Sciatic nerve (tissue), 2 donors: ENCODE measurements around the gene TMEM163. TPM values are rescaled to one million over a fixed set of nuclear protein-coding genes. Genes with fewer than 3 reads are reported as not detected.

Experiments
- ATAC-seq: fragments of 200-7000 bp; cut with Tn5 transposase; one replicate; pipeline ENCODE4 v1.9.1; 2020; ENCODE audit warnings: mild to moderate bottlenecking, moderate library complexity
- DNase-seq: peaks from one replicate; pipeline ENCODE4 v3.0.0-alpha.2; 2020; ENCODE audit warnings: low spot score
- intact Hi-C: fragments of 100-400 bp; cut with DNase I; formaldehyde crosslinking; loops from one replicate; pipeline ENCODE4 v1.14.2; 2022
- total RNA-seq: library from RNA; stranded (reverse); fragmentation: NEBNext Ultra II Directional; extraction: Animal tissue kit (Norgen Biotek cat#: 25700); gene quantifications from one replicate; pipeline ENCODE4 v1.2.1, GENCODE V29; 2021
- donor health status: DM: no; HTN: no; CAD: no.
- donor health status: DM: no; HTN: no; CAD: no.

TMEM163 gene
- total RNA-seq, 1 donor from 2014 or later, result 0.45 TPM

GRCh38 chr2:134705861-134706586 is 12.8 kb downstream of the TMEM163 start:
- ATAC-seq (no peak), DNase-seq (no peak)
- intact Hi-C loops, result no loop called here

GRCh38 chr2:134704173-134704572 is 14.6 kb downstream of the TMEM163 start:
- intact Hi-C loops, result no loop called here
- DNase-seq, result no peak
- ATAC-seq, result no peak

- DNase-seq (no peak), ATAC-seq (no peak)
- intact Hi-C loops, result no loop called here
Measured at GRCh38 chr2:134703426-134703825, 15.4 kb downstream of the TMEM163 start.

GRCh38 chr2:134700730-134701129 is 18.1 kb downstream of the TMEM163 start:
- no peak for ATAC-seq
- intact Hi-C loops, result no loop called here
- DNase-seq, result no peak

- DNase-seq (no peak), ATAC-seq (no peak)
- intact Hi-C loops, result no loop called here
Measured at GRCh38 chr2:134694411-134694810, 24.4 kb downstream of the TMEM163 start.

GRCh38 chr2:134693359-134694330 is 25.2 kb downstream of the TMEM163 start:
- DNase-seq, result no peak

GRCh38 chr2:134692499-134692898 is 26.3 kb downstream of the TMEM163 start:
- ATAC-seq, result no peak
- intact Hi-C loops, result no loop called here
- no peak for DNase-seq

More at GRCh38 chr2:134693359-134694330, 25.2 kb downstream of the TMEM163 start:
- ATAC-seq, result no peak
- intact Hi-C loops, result no loop called here

GRCh38 chr2:134690629-134691215 is 28.1 kb downstream of the TMEM163 start:
- ATAC-seq (no peak), DNase-seq (no peak)
- intact Hi-C loops, result no loop called here

GRCh38 chr2:134689315-134689714 is 29.5 kb downstream of the TMEM163 start:
- ATAC-seq, result no peak
- no peak for DNase-seq
- intact Hi-C loops, result no loop called here

GRCh38 chr2:134685967-134686366 is 32.8 kb downstream of the TMEM163 start:
- no peak for DNase-seq
- intact Hi-C loops, result no loop called here
- ATAC-seq, result no peak

GRCh38 chr2:134683561-134684112 is 35.2 kb downstream of the TMEM163 start:
- ATAC-seq (no peak), DNase-seq (no peak)
- intact Hi-C loops, result no loop called here

GRCh38 chr2:134682726-134683125 is 36.1 kb downstream of the TMEM163 start:
- DNase-seq (no peak), ATAC-seq (no peak)
- intact Hi-C loops, result no loop called here

- ATAC-seq, result no peak
- intact Hi-C loops, result no loop called here
- no peak for DNase-seq
Measured at GRCh38 chr2:134681201-134681600, 37.6 kb downstream of the TMEM163 start.

GRCh38 chr2:134679745-134680144 is 39.1 kb downstream of the TMEM163 start:
- ATAC-seq (no peak), DNase-seq (no peak)
- intact Hi-C loops, result no loop called here

GRCh38 chr2:134679294-134679693 is 39.5 kb downstream of the TMEM163 start:
- intact Hi-C loops, result no loop called here
- no peak for DNase-seq
- ATAC-seq, result no peak

GRCh38 chr2:134677856-134678756 is 40.7 kb downstream of the TMEM163 start:
- DNase-seq, result no peak
- no peak for ATAC-seq
- intact Hi-C loops, result no loop called here

GRCh38 chr2:134676960-134677359 is 41.8 kb downstream of the TMEM163 start:
- ATAC-seq (no peak), DNase-seq (no peak)
- intact Hi-C loops, result no loop called here

- DNase-seq, result no peak
- intact Hi-C loops, result no loop called here
- ATAC-seq, result no peak
Measured at GRCh38 chr2:134675314-134675713, 43.5 kb downstream of the TMEM163 start.
